Central memory CD8-positive, alpha-beta T cell (primary cell): ENCODE measurements around the gene ZNF428.

Experiments
- ATAC-seq: fragments of 150-1000 bp; cut with Tn5 transposase; replicated peaks from 2 replicates; pipeline ENCODE4 v1.10.0; 2022; ENCODE audit warnings: mild to moderate bottlenecking, moderate FRiP score, moderate number of reproducible peaks; ENCODE audit not compliant: poor library complexity, severe bottlenecking; ENCODE audit errors: extremely low read depth
- DNase-seq, 2 donors: peaks; one replicate each; pipeline ENCODE4 v3.0.0; 2021; ENCODE audit warnings: low spot score in 2 of 2
- H3K27ac Mint-ChIP-seq: one replicate; pipeline ENCODE4 v1.8.0; 2022; ENCODE audit warnings: low read depth, mild to moderate bottlenecking, moderate library complexity, mixed read lengths
- H3K27me3 Mint-ChIP-seq: one replicate; pipeline ENCODE4 v1.8.0; 2022; ENCODE audit warnings: mixed read lengths
- H3K36me3 Mint-ChIP-seq: one replicate; pipeline ENCODE4 v1.8.0; 2022; ENCODE audit warnings: mild to moderate bottlenecking, moderate library complexity, mixed read lengths; ENCODE audit not compliant: insufficient read depth
- H3K4me1 Mint-ChIP-seq: one replicate; pipeline ENCODE4 v1.8.0; 2022; ENCODE audit warnings: mixed read lengths
- H3K4me3 Mint-ChIP-seq: one replicate; pipeline ENCODE4 v1.8.0; 2022; ENCODE audit warnings: mild to moderate bottlenecking, moderate library complexity, mixed read lengths
- H3K9me3 Mint-ChIP-seq: one replicate; pipeline ENCODE4 v1.8.0; 2022; ENCODE audit warnings: mixed read lengths

Gene ZNF428

DNA sequence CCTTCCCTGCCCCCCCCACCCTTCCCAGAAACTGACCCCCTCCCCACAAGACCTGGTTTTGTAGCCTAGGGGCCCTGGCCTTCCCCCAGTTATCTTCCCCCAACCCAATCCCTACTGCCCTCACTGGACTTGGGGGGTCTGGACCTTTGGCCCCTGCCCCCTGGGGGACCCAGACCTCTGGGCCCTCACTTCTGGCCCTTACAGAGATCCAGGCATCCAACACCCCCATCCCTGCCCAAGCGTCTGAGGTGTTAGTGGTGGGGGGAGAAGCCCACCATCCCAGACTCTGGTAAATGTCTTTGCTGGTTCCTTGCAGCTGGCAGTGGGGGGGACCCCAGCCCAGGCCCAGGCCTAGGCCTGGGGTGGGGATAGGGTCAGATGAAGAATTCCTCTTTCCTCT, 3.5 kb upstream of the ZNF428 start:
- Mint-ChIP-seq H3K27ac (no peak overlapping the region), H3K4me3 (no peak overlapping the region), H3K9me3 (no peaks in the 10 kb centered on the region), H3K27me3 (peaks cover 16% of the 10 kb centered on the region), H3K36me3 (peaks cover 13% of the 10 kb centered on the region), H3K4me1 (peaks cover 31% of the 10 kb centered on the region)
- ATAC-seq (no peak), DNase-seq (no peak)

DNA sequence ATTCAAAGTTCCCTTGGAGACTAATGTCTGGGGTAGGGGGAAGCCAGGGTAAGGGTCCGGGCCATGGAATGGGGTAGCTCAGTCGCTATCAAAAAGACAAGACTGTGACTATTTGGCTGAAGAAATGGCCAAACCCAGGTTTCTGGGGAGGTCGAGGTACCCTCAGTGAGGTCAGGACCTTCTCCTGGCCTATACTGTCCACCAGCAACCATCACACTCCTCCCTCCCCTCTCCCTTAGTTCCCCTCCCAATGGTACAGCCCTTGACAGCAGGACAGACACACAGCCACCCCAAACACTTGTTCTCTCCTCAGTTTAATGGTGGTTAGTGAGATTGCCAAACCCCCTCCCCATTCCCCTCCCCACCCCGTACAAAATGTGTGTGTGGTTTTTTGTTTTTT, 2.6 kb upstream of the ZNF428 start:
- DNase-seq = no peak
- ATAC-seq = no peak
- no peak overlapping the region for H3K27ac Mint-ChIP-seq
- H3K27me3 Mint-ChIP-seq = peaks cover 7% of the 10 kb centered on the region
- H3K4me3 Mint-ChIP-seq = no peak overlapping the region
- no peaks in the 10 kb centered on the region for H3K9me3 Mint-ChIP-seq
- H3K36me3 Mint-ChIP-seq = peaks cover 11% of the 10 kb centered on the region
- peaks cover 32% of the 10 kb centered on the region for H3K4me1 Mint-ChIP-seq

GRCh38 chr19:43620061-43621001, 902 bp upstream of the ZNF428 start:
- no peaks in the 10 kb centered on the region for H3K9me3 Mint-ChIP-seq
- peak overlapping the region; percentile 98 for H3K4me3 Mint-ChIP-seq
- no peak for DNase-seq
- H3K4me1 Mint-ChIP-seq = peaks cover 39% of the 10 kb centered on the region
- H3K27me3 Mint-ChIP-seq = no peaks in the 10 kb centered on the region
- peak overlapping the region; percentile 92 for H3K27ac Mint-ChIP-seq
- peak; percentile 3 for ATAC-seq
- H3K36me3 Mint-ChIP-seq = peaks cover 9% of the 10 kb centered on the region

DNA sequence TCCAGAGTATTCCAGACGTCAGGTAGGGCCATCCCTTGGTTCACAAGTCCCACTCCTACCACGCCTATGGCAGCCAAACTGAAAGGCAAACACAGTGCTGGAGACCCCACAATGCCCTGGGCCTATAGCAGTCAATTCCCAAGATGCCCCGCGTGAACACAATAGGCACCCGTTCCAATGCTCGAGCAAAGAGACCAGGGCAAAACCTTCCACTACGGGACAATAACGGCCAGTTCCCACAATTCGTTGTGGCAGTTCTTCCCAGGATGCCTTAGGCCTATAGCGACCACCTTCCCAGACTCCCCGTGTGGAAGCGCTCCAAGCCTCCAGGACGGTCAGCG, 538 bp downstream of the ZNF428 start:
- H3K36me3 Mint-ChIP-seq = peaks cover 9% of the 10 kb centered on the region
- ATAC-seq = no peak
- DNase-seq = no peak
- no peaks in the 10 kb centered on the region for H3K27me3 Mint-ChIP-seq
- peaks cover 40% of the 10 kb centered on the region for H3K4me1 Mint-ChIP-seq
- peak overlapping the region; percentile 92 for H3K27ac Mint-ChIP-seq
- H3K9me3 Mint-ChIP-seq = no peaks in the 10 kb centered on the region
- peak overlapping the region; percentile 98 for H3K4me3 Mint-ChIP-seq

DNA sequence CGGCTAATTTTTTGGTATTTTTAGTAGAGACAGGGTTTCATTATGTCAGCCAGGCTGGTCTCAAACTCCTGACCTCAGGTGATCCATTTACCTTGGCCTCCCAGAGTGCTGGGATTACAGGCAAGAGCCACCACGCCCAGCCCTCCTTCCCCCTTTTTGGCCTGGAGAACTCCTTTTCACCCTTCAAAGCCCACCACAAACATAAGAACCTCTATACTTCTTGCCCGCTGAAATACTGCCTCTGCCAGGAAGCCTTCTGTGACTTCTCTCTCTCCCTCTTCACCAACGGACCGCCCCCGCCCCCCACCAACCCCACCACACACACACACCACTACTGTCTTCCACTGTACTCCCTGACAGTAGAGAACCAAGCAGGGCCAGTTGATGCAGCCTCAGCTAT, 2.5 kb downstream of the ZNF428 start:
- no peaks in the 10 kb centered on the region for H3K27me3 Mint-ChIP-seq
- ATAC-seq = no peak
- no peaks in the 10 kb centered on the region for H3K9me3 Mint-ChIP-seq
- no peak for DNase-seq
- H3K4me1 Mint-ChIP-seq = peaks cover 57% of the 10 kb centered on the region
- no peak overlapping the region for H3K4me3 Mint-ChIP-seq
- peaks cover 11% of the 10 kb centered on the region for H3K36me3 Mint-ChIP-seq
- no peak overlapping the region for H3K27ac Mint-ChIP-seq

DNA sequence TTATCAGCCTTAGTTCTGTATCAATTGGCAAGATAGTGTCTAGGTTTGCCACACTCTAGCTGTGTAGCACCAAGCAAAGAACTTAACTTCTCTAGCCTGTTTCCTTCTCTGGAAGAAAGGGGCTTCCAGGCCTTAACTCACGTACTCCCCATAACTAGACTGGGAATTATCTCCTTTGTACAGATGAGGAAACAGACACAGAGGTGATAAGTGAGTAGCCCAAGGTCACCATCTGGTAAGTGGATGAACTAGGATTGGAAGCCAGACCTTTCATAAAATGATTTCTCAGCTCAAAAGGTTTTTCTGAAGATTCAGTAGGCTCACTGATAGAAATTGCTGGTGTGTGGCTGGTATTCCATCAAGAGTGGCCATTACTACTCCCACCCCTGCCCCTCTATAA, 3.1 kb downstream of the ZNF428 start:
- ATAC-seq (no peak), DNase-seq (no peak)
- H3K27me3 Mint-ChIP-seq = no peaks in the 10 kb centered on the region
- H3K4me1 Mint-ChIP-seq = peaks cover 63% of the 10 kb centered on the region
- H3K4me3 Mint-ChIP-seq = no peak overlapping the region
- H3K27ac Mint-ChIP-seq = no peak overlapping the region
- H3K9me3 Mint-ChIP-seq = no peaks in the 10 kb centered on the region
- peaks cover 13% of the 10 kb centered on the region for H3K36me3 Mint-ChIP-seq

- ATAC-seq (no peak), DNase-seq (no peak)
- peaks cover 6% of the 10 kb centered on the region for H3K36me3 Mint-ChIP-seq
- H3K27ac Mint-ChIP-seq = peak overlapping the region; percentile 77
- peaks cover 64% of the 10 kb centered on the region for H3K4me1 Mint-ChIP-seq
- no peaks in the 10 kb centered on the region for H3K27me3 Mint-ChIP-seq
- no peaks in the 10 kb centered on the region for H3K9me3 Mint-ChIP-seq
- H3K4me3 Mint-ChIP-seq = no peak overlapping the region
Observed at GRCh38 chr19:43612374-43612773, 7.1 kb downstream of the ZNF428 start.

- no peak for ATAC-seq
- Mint-ChIP-seq H3K4me1 (peaks cover 59% of the 10 kb centered on the region), H3K9me3 (no peaks in the 10 kb centered on the region), H3K27me3 (no peaks in the 10 kb centered on the region), H3K27ac (peak within 1 kb of the TSS; percentile 77), H3K36me3 (peaks cover 7% of the 10 kb centered on the region), H3K4me3 (no peak within 1 kb of the TSS)
- no peak for DNase-seq
Observed at GRCh38 chr19:43611788-43612187, 7.6 kb downstream of the ZNF428 start, which contains the start of gene SRRM5. Gene SRRM5, plus strand, starts transcription at chr19:43612088. Its CDS starts 34 bp downstream, at chr19:43612122.

- H3K27me3 Mint-ChIP-seq = no peaks in the 10 kb centered on the region
- H3K4me1 Mint-ChIP-seq = peaks cover 50% of the 10 kb centered on the region
- peak overlapping the region; percentile 68 for H3K27ac Mint-ChIP-seq
- ATAC-seq (no peak), DNase-seq (no peak)
- no peaks in the 10 kb centered on the region for H3K9me3 Mint-ChIP-seq
- no peak overlapping the region for H3K4me3 Mint-ChIP-seq
- peaks cover 9% of the 10 kb centered on the region for H3K36me3 Mint-ChIP-seq
Observed at GRCh38 chr19:43610493-43610892, 8.9 kb downstream of the ZNF428 start.

DNA sequence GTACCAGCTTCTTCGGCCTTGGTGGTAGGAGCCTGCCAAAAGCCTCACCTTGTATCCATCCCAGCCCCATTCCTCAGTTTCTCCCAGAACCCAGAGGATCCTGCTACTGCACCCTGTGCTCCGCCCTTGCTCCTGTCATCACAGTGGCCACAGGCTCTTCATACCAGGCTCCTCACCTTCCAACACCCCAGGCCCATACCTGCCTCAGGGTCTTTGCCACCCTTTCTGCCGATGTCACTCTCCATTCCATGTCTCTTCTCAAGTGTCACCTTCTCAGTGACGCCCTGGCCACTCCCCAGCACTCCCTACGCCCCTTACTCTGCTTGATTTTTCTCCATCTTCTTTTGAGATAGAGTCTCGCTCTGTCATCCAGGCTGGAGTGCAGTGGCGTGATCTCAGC, 9.6 kb downstream of the ZNF428 start:
- Mint-ChIP-seq H3K4me1 (peaks cover 48% of the 10 kb centered on the region), H3K27ac (peak overlapping the region; percentile 45), H3K36me3 (peaks cover 9% of the 10 kb centered on the region), H3K4me3 (no peak overlapping the region), H3K9me3 (no peaks in the 10 kb centered on the region), H3K27me3 (no peaks in the 10 kb centered on the region)
- ATAC-seq (no peak), DNase-seq (no peak)

DNA sequence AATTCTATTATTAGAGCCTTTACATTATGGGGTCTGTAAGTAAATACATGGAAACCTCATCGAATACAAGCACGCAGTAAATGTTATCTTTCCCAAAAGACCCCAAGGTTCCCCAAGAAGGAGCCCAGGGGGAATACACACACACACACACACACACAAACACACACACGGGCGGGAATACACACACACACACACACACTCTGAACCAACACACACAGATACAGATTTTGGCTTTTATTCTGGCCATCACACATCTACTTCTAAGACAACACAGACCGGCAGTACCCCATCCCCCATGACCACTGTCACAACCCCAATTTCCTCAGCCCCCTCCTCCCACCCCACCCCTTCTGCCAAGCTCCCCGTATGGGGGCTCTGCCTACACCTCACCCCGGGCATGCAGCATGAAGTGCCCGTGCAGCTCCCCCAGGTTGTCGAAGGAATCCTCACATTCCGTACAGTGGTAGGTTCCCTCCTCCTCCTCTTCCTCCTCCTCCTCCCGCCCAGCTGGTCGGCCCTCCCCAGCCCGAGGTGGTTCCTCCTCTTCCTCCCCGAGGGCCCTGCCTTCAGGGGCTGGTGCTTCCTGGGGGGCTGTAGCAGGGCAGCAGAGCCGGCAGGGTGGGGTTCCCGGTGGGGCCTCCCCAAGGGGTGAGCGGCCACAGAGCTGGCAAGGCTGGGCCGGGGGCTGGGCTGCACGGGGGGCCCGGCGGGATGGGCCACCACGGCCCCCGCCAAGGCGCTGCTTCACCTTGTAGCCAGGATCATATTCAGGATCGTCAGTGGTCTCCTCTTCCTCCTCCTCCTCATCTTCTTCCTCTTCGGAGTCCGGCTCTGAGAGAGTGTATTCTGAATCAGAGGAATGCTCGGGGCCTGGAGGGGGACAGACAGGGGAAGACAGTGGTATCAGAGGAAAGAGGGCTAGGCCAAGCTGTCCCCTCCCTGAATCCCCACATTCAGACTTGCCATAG, 11.9 kb downstream of the ZNF428 start:
- H3K27ac Mint-ChIP-seq = no peak overlapping the region
- no peak for ATAC-seq
- H3K4me1 Mint-ChIP-seq = peaks cover 26% of the 10 kb centered on the region
- H3K36me3 Mint-ChIP-seq = peaks cover 10% of the 10 kb centered on the region
- no peaks in the 10 kb centered on the region for H3K9me3 Mint-ChIP-seq
- H3K4me3 Mint-ChIP-seq = no peak overlapping the region
- no peaks in the 10 kb centered on the region for H3K27me3 Mint-ChIP-seq
- no peak for DNase-seq

- H3K4me3 Mint-ChIP-seq = no peak overlapping the region
- H3K27me3 Mint-ChIP-seq = no peaks in the 10 kb centered on the region
- H3K36me3 Mint-ChIP-seq = peaks cover 10% of the 10 kb centered on the region
- H3K27ac Mint-ChIP-seq = peak overlapping the region; percentile 46
- H3K9me3 Mint-ChIP-seq = no peaks in the 10 kb centered on the region
- DNase-seq (no peak), ATAC-seq (no peak)
- H3K4me1 Mint-ChIP-seq = peaks cover 18% of the 10 kb centered on the region
Observed at GRCh38 chr19:43606569-43607229, 12.7 kb downstream of the ZNF428 start.
